Stimulated activated CD8-positive, alpha-beta memory T cell treated with anti-CD3 and anti-CD28 coated beads, Interleukin-4, amount 100 ng/mL, for 48 hours (primary cell): Measurements from ENCODE around the gene SYNJ2.

Experiments
- DNase-seq: peaks from one replicate; pipeline ENCODE4 v3.0.0-alpha.2; 2020

SYNJ2 gene

GRCh38 chr6:158015188-158015506 lies 33.5 kb downstream of the SYNJ2 start:
- DNase-seq = no peak

GRCh38 chr6:158016571-158017383 lies 35.1 kb downstream of the SYNJ2 start:
- no peak for DNase-seq

GRCh38 chr6:158017621-158018040 lies 36.0 kb downstream of the SYNJ2 start:
- DNase-seq = no peak

- no peak for DNase-seq
Measured at GRCh38 chr6:158018041-158018771, 36.5 kb downstream of the SYNJ2 start.

GRCh38 chr6:158018851-158019361 lies 37.2 kb downstream of the SYNJ2 start:
- no peak for DNase-seq

GRCh38 chr6:158019416-158019815 lies 37.8 kb downstream of the SYNJ2 start:
- no peak for DNase-seq

- no peak for DNase-seq
Measured at GRCh38 chr6:158020272-158020711, 38.6 kb downstream of the SYNJ2 start.

GRCh38 chr6:158020811-158021210 lies 39.1 kb downstream of the SYNJ2 start:
- no peak for DNase-seq

- no peak for DNase-seq
Measured at GRCh38 chr6:158021376-158021775, 39.7 kb downstream of the SYNJ2 start.

- no peak for DNase-seq
Measured at GRCh38 chr6:158021814-158022748, 40.4 kb downstream of the SYNJ2 start.

GRCh38 chr6:158022749-158023596 lies 41.3 kb downstream of the SYNJ2 start:
- no peak for DNase-seq

- DNase-seq = no peak
Measured at GRCh38 chr6:158023597-158023939, 41.9 kb downstream of the SYNJ2 start.

- no peak for DNase-seq
Measured at GRCh38 chr6:158024566-158025297, 43.1 kb downstream of the SYNJ2 start.

GRCh38 chr6:158026054-158026900 lies 44.6 kb downstream of the SYNJ2 start:
- peak; percentile 85 for DNase-seq

- DNase-seq = no peak
Measured at GRCh38 chr6:158026901-158027589, 45.4 kb downstream of the SYNJ2 start.

- no peak for DNase-seq
Measured at GRCh38 chr6:158027590-158028285, 46.1 kb downstream of the SYNJ2 start.

- DNase-seq = no peak
Measured at GRCh38 chr6:158028421-158028820, 46.8 kb downstream of the SYNJ2 start.

- DNase-seq = no peak
Measured at GRCh38 chr6:158028876-158029275, 47.2 kb downstream of the SYNJ2 start.

GRCh38 chr6:158029668-158030230 lies 48.1 kb downstream of the SYNJ2 start:
- DNase-seq = no peak
